Esophagus muscularis mucosa (tissue), 4 donors: ENCODE results near the gene SMIM15.

Experiments
- CTCF ChIP-seq, 3 experiments: fragments of 200-600 bp in 2 of 3; fragments of 450-650 bp in 1 of 3; sonication (generic) in 2 of 3; IDR thresholded peaks; one replicate each; pipeline ENCODE4 v1.5.1; 2017 to 2019; ENCODE audit warnings: antibody characterized with exemption in 3 of 3, mild to moderate bottlenecking in 2 of 3, moderate library complexity in 1 of 3
- EP300 ChIP-seq: sonication (generic); formaldehyde crosslinking; IDR thresholded peaks from one replicate; pipeline ENCODE4 v1.6.1; 2017; ENCODE audit warnings: antibody characterized with exemption
- POLR2A ChIP-seq: fragments of 450-650 bp; IDR thresholded peaks from one replicate; pipeline ENCODE4 v1.6.1; 2017; ENCODE audit warnings: antibody characterized with exemption, moderate library complexity, mild to moderate bottlenecking, low read depth
- POLR2AphosphoS5 ChIP-seq, 2 donors: sonication (generic); formaldehyde crosslinking; IDR thresholded peaks; one replicate each; pipeline ENCODE4 v1.6.1; 2017; ENCODE audit warnings: antibody characterized with exemption in 2 of 2

- TF ChIP-seq CTCF (IDR thresholded peaks at IDR 0.05): no peak
- no peak for TF ChIP-seq POLR2A
- no peak for TF ChIP-seq POLR2AphosphoS5 (IDR thresholded peaks at IDR 0.05)
- no peak for TF ChIP-seq EP300
Measured at GRCh38 chr5:61114441-61114840, 47.8 kb downstream of the SMIM15 start.
